Natural killer cell (primary cell): ENCODE measurements around the gene MGMT. TPM values are rescaled to one million over a fixed set of nuclear protein-coding genes. Genes with fewer than 3 reads are reported as not detected.

Source experiments
- ATAC-seq, 3 donors: fragments of 150-1000 bp in 2 of 3; fragments of 200-7000 bp in 1 of 3; cut with Tn5 transposase; 1 replicate in 1 of 3; 2 replicates in 2 of 3; pipeline ENCODE4 v1.10.0; 2021; ENCODE audit warnings: mild to moderate bottlenecking in 2 of 3, moderate library complexity in 2 of 3
- DNase-seq, 2 donors: peaks; one replicate each; pipeline versions ENCODE4 v3.0.0 to v3.0.0-alpha.2; 2013 to 2021; ENCODE audit warnings: mixed read lengths in 1 of 2
- H3K27ac ChIP-seq: one replicate; pipeline ENCODE4 v1.5.1; 2013; ENCODE audit warnings: mild to moderate bottlenecking, low read length
- H3K27me3 ChIP-seq: one replicate; pipeline ENCODE4 v1.6.1; 2013; ENCODE audit warnings: low read length; ENCODE audit not compliant: control insufficient read depth, insufficient read depth
- H3K36me3 ChIP-seq: one replicate; pipeline ENCODE4 v1.6.1; 2013; ENCODE audit warnings: low read length; ENCODE audit not compliant: control insufficient read depth, insufficient read depth
- H3K4me1 ChIP-seq: one replicate; pipeline ENCODE4 v1.6.1; 2013; ENCODE audit warnings: low read length; ENCODE audit not compliant: control insufficient read depth, insufficient read depth
- H3K4me3 ChIP-seq: one replicate; pipeline ENCODE4 v1.5.1; 2013; ENCODE audit warnings: low read length
- H3K9me3 ChIP-seq: one replicate; pipeline ENCODE4 v1.6.1; 2013; ENCODE audit warnings: low read length; ENCODE audit not compliant: control insufficient read depth, insufficient read depth
- H3K27ac Mint-ChIP-seq, 2 donors: one replicate each; pipeline ENCODE4 v1.8.0; 2022; ENCODE audit warnings: mild to moderate bottlenecking in 2 of 2, mixed read lengths in 2 of 2, moderate library complexity in 1 of 2
- H3K27me3 Mint-ChIP-seq, 2 donors: one replicate each; pipeline ENCODE4 v1.8.0; 2022; ENCODE audit warnings: low read depth in 2 of 2, mixed read lengths in 2 of 2
- H3K36me3 Mint-ChIP-seq: one replicate; pipeline ENCODE4 v1.8.0; 2022; ENCODE audit warnings: mixed read lengths
- H3K4me1 Mint-ChIP-seq, 2 donors: one replicate each; pipeline ENCODE4 v1.8.0; 2022; ENCODE audit warnings: mixed read lengths in 2 of 2
- H3K4me3 Mint-ChIP-seq: one replicate; pipeline ENCODE4 v1.8.0; 2022; ENCODE audit warnings: mild to moderate bottlenecking, moderate library complexity, mixed read lengths
- H3K9me3 Mint-ChIP-seq, 2 donors: one replicate each; pipeline ENCODE4 v1.8.0; 2022; ENCODE audit warnings: mixed read lengths in 2 of 2
- WGBS: methylation state at CpG from one replicate; pipeline ENCODE4 v1.1.7; 2013; ENCODE audit warnings: missing lambda C conversion rate; ENCODE audit not compliant: insufficient coverage; 5-methylcytosine and 5-hydroxymethylcytosine counted together
- intact Hi-C: fragments of 100-400 bp; cut with micrococcal nuclease; formaldehyde crosslinking; loops from one replicate; pipeline ENCODE4 v1.14.2; 2022
- total RNA-seq, 4 donors: library from RNA; stranded (reverse); fragments of 120-200 nt in 1 of 4; gene quantifications; one replicate each; pipeline versions ENCODE4 v1.2.3 to v1.2.4, GENCODE V29; 2013 to 2022
- TF ChIP-seq, protein P1 (sequence below): fragments of 200-600 bp; IDR thresholded peaks from one replicate; pipeline ENCODE4 v1.8.0; 2022; ENCODE audit warnings: antibody characterized with exemption

MGMT gene
- total RNA-seq, 3 donors from 2014 or later (not counting 1 experiment from before 2014, with no cell fraction given): 16.5 to 19.7 (median 18.8) TPM

- no peak overlapping the region for H3K4me3 ChIP-seq
- H3K36me3 ChIP-seq: peaks cover 3% of the 10 kb centered on the region
- Mint-ChIP-seq H3K27me3 (no peaks in the 10 kb centered on the region), H3K4me1 (peaks cover 0 to 5% of the 10 kb centered on the region in 2 donors), H3K4me3 (no peak overlapping the region), H3K27ac (no peak overlapping the region), H3K36me3 (no peaks in the 10 kb centered on the region), H3K9me3 (no peaks in the 10 kb centered on the region)
- ATAC-seq (no peak), DNase-seq (peak in 1 of 2 donors; percentile 0)
- H3K27ac ChIP-seq: no peak overlapping the region
- intact Hi-C loops: no loop called here
- WGBS: 78% methylated on average over 14 of the region's 14 CpGs
- TF ChIP-seq, protein P1, sequence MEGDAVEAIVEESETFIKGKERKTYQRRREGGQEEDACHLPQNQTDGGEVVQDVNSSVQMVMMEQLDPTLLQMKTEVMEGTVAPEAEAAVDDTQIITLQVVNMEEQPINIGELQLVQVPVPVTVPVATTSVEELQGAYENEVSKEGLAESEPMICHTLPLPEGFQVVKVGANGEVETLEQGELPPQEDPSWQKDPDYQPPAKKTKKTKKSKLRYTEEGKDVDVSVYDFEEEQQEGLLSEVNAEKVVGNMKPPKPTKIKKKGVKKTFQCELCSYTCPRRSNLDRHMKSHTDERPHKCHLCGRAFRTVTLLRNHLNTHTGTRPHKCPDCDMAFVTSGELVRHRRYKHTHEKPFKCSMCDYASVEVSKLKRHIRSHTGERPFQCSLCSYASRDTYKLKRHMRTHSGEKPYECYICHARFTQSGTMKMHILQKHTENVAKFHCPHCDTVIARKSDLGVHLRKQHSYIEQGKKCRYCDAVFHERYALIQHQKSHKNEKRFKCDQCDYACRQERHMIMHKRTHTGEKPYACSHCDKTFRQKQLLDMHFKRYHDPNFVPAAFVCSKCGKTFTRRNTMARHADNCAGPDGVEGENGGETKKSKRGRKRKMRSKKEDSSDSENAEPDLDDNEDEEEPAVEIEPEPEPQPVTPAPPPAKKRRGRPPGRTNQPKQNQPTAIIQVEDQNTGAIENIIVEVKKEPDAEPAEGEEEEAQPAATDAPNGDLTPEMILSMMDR: no peak
- H3K4me1 ChIP-seq: no peaks in the 10 kb centered on the region
- no peaks in the 10 kb centered on the region for H3K9me3 ChIP-seq
- no peaks in the 10 kb centered on the region for H3K27me3 ChIP-seq
Measured at GRCh38 chr10:129774082-129774735, 307.2 kb downstream of the MGMT start.

DNA sequence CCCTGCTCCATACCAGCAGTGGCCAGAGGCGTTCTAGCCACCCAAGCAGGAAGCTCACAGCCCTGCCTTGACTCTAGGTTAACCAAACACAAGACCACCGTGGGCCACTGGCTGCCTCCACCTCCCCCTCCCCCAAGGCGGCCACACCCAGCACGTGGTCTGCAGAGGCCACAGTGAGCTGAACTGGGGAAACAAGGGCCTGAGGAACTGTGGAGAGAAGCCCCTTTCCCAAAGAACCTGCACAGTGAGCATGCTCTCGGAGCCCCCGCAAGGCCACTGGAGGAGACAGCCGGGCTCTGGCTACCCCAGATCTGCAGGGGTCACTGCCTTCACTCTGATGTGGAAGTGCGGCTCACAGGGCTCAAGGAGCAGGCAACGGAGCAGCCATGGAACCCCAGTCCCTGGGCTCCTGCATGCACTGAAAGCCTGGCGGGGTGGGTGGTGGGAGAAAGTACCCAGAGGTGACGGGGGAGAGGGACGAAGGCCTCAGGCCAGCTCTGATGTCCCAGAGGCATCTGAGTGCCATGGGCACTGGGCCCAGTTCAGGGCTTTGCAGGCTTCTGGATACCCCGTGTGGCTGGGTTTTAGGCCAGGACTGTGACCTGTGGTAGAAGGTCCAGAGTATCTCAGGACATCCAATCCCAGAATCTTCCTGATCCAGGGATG is 307.8 kb downstream of the MGMT start:
- Histone ChIP-seq H3K36me3 (peaks cover 3% of the 10 kb centered on the region), H3K9me3 (no peaks in the 10 kb centered on the region), H3K27me3 (no peaks in the 10 kb centered on the region), H3K27ac (no peak overlapping the region), H3K4me1 (no peaks in the 10 kb centered on the region), H3K4me3 (no peak overlapping the region)
- Mint-ChIP-seq H3K9me3 (no peaks in the 10 kb centered on the region), H3K4me1 (peaks cover 0 to 5% of the 10 kb centered on the region in 2 donors), H3K4me3 (no peak overlapping the region), H3K36me3 (no peaks in the 10 kb centered on the region), H3K27ac (no peak overlapping the region), H3K27me3 (no peaks in the 10 kb centered on the region)
- no peak for ATAC-seq
- 83% methylated on average over 13 of the region's 13 CpGs for WGBS
- peak in 1 of 2 donors; percentile 9 for DNase-seq
- TF ChIP-seq, protein P1: no peak
- intact Hi-C loops: no loop called here

DNA sequence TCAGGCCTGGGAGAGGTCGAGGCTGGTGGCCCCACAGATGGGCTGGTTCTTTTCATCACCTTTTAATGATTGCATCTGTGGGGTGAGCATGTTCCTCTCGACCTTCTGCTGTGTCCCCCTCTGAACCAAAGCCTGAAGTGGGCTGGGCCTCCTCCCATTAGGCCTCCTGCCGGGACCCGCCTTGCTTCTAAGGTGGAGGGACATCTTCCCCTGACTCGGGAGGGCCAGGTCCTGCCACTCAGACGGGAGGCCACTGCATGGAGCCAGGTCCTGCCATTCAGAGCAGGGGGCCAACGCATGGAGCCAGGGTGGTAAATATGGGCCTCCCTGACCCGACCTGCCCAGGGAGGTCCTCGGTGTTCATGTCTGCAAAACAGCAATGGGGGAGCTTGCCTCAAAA is 308.6 kb downstream of the MGMT start:
- Histone ChIP-seq H3K9me3 (no peaks in the 10 kb centered on the region), H3K36me3 (peaks cover 3% of the 10 kb centered on the region), H3K4me3 (no peak overlapping the region), H3K27ac (no peak overlapping the region), H3K4me1 (no peaks in the 10 kb centered on the region), H3K27me3 (no peaks in the 10 kb centered on the region)
- WGBS: 87% methylated on average over 9 of the region's 9 CpGs
- TF ChIP-seq, protein P1: no peak
- Mint-ChIP-seq H3K27me3 (no peaks in the 10 kb centered on the region), H3K4me3 (no peak overlapping the region), H3K36me3 (no peaks in the 10 kb centered on the region), H3K27ac (no peak overlapping the region), H3K4me1 (peaks cover 0 to 3% of the 10 kb centered on the region in 2 donors), H3K9me3 (no peaks in the 10 kb centered on the region)
- intact Hi-C loops: no loop called here
- ATAC-seq (no peak), DNase-seq (peak in 1 of 2 donors; percentile 3)
